Gastrocnemius medialis (tissue), 4 donors: ENCODE measurements around the gene HMGXB4. TPM values are rescaled to one million over a fixed set of nuclear protein-coding genes. Genes with fewer than 3 reads are reported as not detected.

Source experiments
- ATAC-seq, 2 donors: fragments of 150-250 bp; one replicate each; pipeline ENCODE4 v1.9.1; 2016
- DNase-seq, 2 donors: peaks; one replicate each; pipeline ENCODE4 v3.0.0-alpha.2; 2019
- H3K27ac ChIP-seq, 4 donors: fragments of 200-600 bp; sonication (generic); 1 replicate in 1 of 4; 2 replicates in 3 of 4; pipeline ENCODE4 v1.5.1; 2016 to 2018; ENCODE audit warnings: mild to moderate bottlenecking in 2 of 4, moderate library complexity in 1 of 4
- H3K27me3 ChIP-seq, 3 donors: fragments of 200-600 bp; sonication (generic) in 2 of 3; 1 replicate in 1 of 3; 2 replicates in 2 of 3; pipeline versions ENCODE4 v1.5.1 to v1.6.0; 2016 to 2019; ENCODE audit warnings: mild to moderate bottlenecking in 1 of 3, moderate library complexity in 1 of 3
- H3K36me3 ChIP-seq, 2 donors: fragments of 200-600 bp; sonication (generic) in 1 of 2; one replicate each; pipeline ENCODE4 v1.5.1; 2017 to 2018
- H3K4me1 ChIP-seq, 2 donors: fragments of 200-600 bp; sonication (generic) in 1 of 2; one replicate each; pipeline ENCODE4 v1.5.1; 2016 to 2017; ENCODE audit warnings: mild to moderate bottlenecking in 2 of 2
- H3K4me3 ChIP-seq, 4 donors: fragments of 200-600 bp; sonication (generic) in 3 of 4; 1 replicate in 1 of 4; 2 replicates in 3 of 4; pipeline ENCODE4 v1.5.1; 2016 to 2019; ENCODE audit warnings: mild to moderate bottlenecking in 2 of 4
- H3K9me3 ChIP-seq, 3 donors: fragments of 200-600 bp; sonication (generic) in 2 of 3; 1 replicate in 1 of 3; 2 replicates in 2 of 3; pipeline ENCODE4 v1.5.1; 2016 to 2019
- CTCF ChIP-seq, 5 experiments: fragments of 450-650 bp in 3 of 5; fragments of 200-600 bp in 2 of 5; sonication (generic) in 2 of 5; IDR thresholded peaks in 4 of 5; conservative IDR thresholded peaks in 1 of 5; 1 replicate in 4 of 5; 2 replicates in 1 of 5; pipeline ENCODE4 v1.5.1; 2016 to 2019; ENCODE audit warnings: antibody characterized with exemption in 5 of 5, mild to moderate bottlenecking in 3 of 5, moderate library complexity in 3 of 5
- POLR2A ChIP-seq, 2 donors: fragments of 450-650 bp; IDR thresholded peaks; one replicate each; pipeline ENCODE4 v1.6.1; 2017; ENCODE audit warnings: antibody characterized with exemption in 2 of 2, mild to moderate bottlenecking in 2 of 2, moderate library complexity in 2 of 2
- in situ Hi-C, 4 donors: fragments of 200-750 bp; cut with MboI; loops; one replicate each; pipeline versions ENCODE4 v1.15.0 to v1.8.0; 2017; ENCODE audit warnings: low sequenced_read_pairs in 4 of 4
- intact Hi-C: fragments of 100-400 bp; cut with DNase I; formaldehyde crosslinking; loops from one replicate; pipeline ENCODE4 v1.15.1; 2023; ENCODE audit warnings: low total_unique reads
- total RNA-seq, 4 donors: library from RNA; depleted of rRNA; stranded (reverse); fragments of >200 nt; gene quantifications; one replicate each; pipeline versions ENCODE4 v1.1.0 to v1.2.3, GENCODE V29; 2016

The HMGXB4 gene
- total RNA-seq, 4 donors from 2014 or later: 8.3 to 19.2 (median 12.4) TPM

GRCh38 chr22:35332278-35332677, 75.0 kb downstream of the HMGXB4 start:
- no peak for ATAC-seq
- intact Hi-C loops: no loop called here

GRCh38 chr22:35333220-35333619, 75.9 kb downstream of the HMGXB4 start:
- H3K27ac ChIP-seq: peak overlapping the region; percentile 8 to 46 (median 22)
- DNase-seq (no peak), ATAC-seq (no peak)
- no peak overlapping the region for H3K4me3 ChIP-seq
- intact Hi-C loops: no loop called here
- H3K9me3 ChIP-seq: no peaks in the 10 kb centered on the region
- in situ Hi-C loops: loop anchor here in 2 of 4 donors (25.0 kb wide), 1 partner anchor 254 kb away; no protein-coding TSS in a partner anchor
- peaks cover 7 to 10% of the 10 kb centered on the region in 2 donors for H3K4me1 ChIP-seq
- H3K27me3 ChIP-seq: no peaks in the 10 kb centered on the region
- peaks cover 0 to 75% of the 10 kb centered on the region in 2 donors for H3K36me3 ChIP-seq
- TF ChIP-seq CTCF (IDR thresholded peaks at IDR 0.05 in 4 of 5, conservative IDR thresholded peaks at IDR 0.05 in 1 of 5) (no peak), POLR2A (IDR thresholded peaks at IDR 0.05) (no peak)

More at GRCh38 chr22:35332278-35332677, 75.0 kb downstream of the HMGXB4 start:
- Histone ChIP-seq H3K27ac (peak overlapping the region; percentile 50 to 98 (median 92)), H3K4me3 (no peak overlapping the region), H3K9me3 (no peaks in the 10 kb centered on the region), H3K36me3 (peaks cover 0 to 71% of the 10 kb centered on the region in 2 donors), H3K27me3 (no peaks in the 10 kb centered on the region), H3K4me1 (peaks cover 7 to 14% of the 10 kb centered on the region in 2 donors)
- TF ChIP-seq POLR2A (IDR thresholded peaks at IDR 0.05) (no peak), CTCF (IDR thresholded peaks at IDR 0.05 in 4 of 5, conservative IDR thresholded peaks at IDR 0.05 in 1 of 5) (no peak)
- in situ Hi-C loops: loop anchor here in 2 of 4 donors (25.0 kb wide), 1 partner anchor 255 kb away; no protein-coding TSS in a partner anchor
- no peak for DNase-seq

- H3K9me3 ChIP-seq: no peaks in the 10 kb centered on the region
- peak overlapping the region; percentile 10 to 54 (median 32) for H3K27ac ChIP-seq
- no peak for TF ChIP-seq CTCF (IDR thresholded peaks at IDR 0.05 in 4 of 5, conservative IDR thresholded peaks at IDR 0.05 in 1 of 5)
- TF ChIP-seq POLR2A (IDR thresholded peaks at IDR 0.05): no peak
- in situ Hi-C loops: loop anchor here in 2 of 4 donors (25.0 kb wide), 1 partner anchor 253 kb away; no protein-coding TSS in a partner anchor
- intact Hi-C loops: no loop called here
- peaks cover 7 to 10% of the 10 kb centered on the region in 2 donors for H3K4me1 ChIP-seq
- DNase-seq: no peak
- peaks cover 0 to 83% of the 10 kb centered on the region in 2 donors for H3K36me3 ChIP-seq
- ATAC-seq: no peak
- H3K4me3 ChIP-seq: no peak overlapping the region
- H3K27me3 ChIP-seq: no peaks in the 10 kb centered on the region
These were observed 76.7 kb downstream of the HMGXB4 start for GRCh38 chr22:35334004-35334403.

- no peaks in the 10 kb centered on the region for H3K9me3 ChIP-seq
- no peak overlapping the region for H3K4me3 ChIP-seq
- peak overlapping the region in 3 of 4 donors; percentile 17 to 54 (median 31) for H3K27ac ChIP-seq
- intact Hi-C loops: no loop called here
- in situ Hi-C loops: loop anchor here in 2 of 4 donors (25.0 kb wide), 1 partner anchor 252 kb away; no protein-coding TSS in a partner anchor
- no peak for TF ChIP-seq POLR2A (IDR thresholded peaks at IDR 0.05)
- no peak for TF ChIP-seq CTCF (IDR thresholded peaks at IDR 0.05 in 4 of 5, conservative IDR thresholded peaks at IDR 0.05 in 1 of 5)
- peaks cover 0 to 93% of the 10 kb centered on the region in 2 donors for H3K36me3 ChIP-seq
- ATAC-seq: no peak
- H3K4me1 ChIP-seq: peaks cover 4 to 7% of the 10 kb centered on the region in 2 donors
- H3K27me3 ChIP-seq: no peaks in the 10 kb centered on the region
- no peak for DNase-seq
These were observed 78.2 kb downstream of the HMGXB4 start for GRCh38 chr22:35335468-35335867.
